ENCODE results near the gene ABHD15.

The ABHD15 gene

GRCh38 chr17:29607557-29608195 is 40.8 kb upstream of the ABHD15 start:
- no peak for TF ChIP-seq CTCF (conservative IDR thresholded peaks at IDR 0.05; ENCODE audit: control insufficient read depth, insufficient read depth, low read depth, low read length)
- no peak for DNase-seq (ENCODE audit: low read depth)
- no peak overlapping the region for H3K4me3 ChIP-seq (ENCODE audit: control insufficient read depth, low read depth, low read length)

- no peak overlapping the region for H3K4me3 ChIP-seq (ENCODE audit: control insufficient read depth, low read depth, low read length)
- TF ChIP-seq CTCF (conservative IDR thresholded peaks at IDR 0.05; ENCODE audit: control insufficient read depth, insufficient read depth, low read depth, low read length): no peak
- no peak for DNase-seq (ENCODE audit: low read depth)
Observed at GRCh38 chr17:29603109-29603674, 36.4 kb upstream of the ABHD15 start.

GRCh38 chr17:29597361-29598172 is 30.7 kb upstream of the ABHD15 start:
- TF ChIP-seq CTCF (conservative IDR thresholded peaks at IDR 0.05; ENCODE audit: control insufficient read depth, insufficient read depth, low read depth, low read length): no peak
- DNase-seq (ENCODE audit: low read depth): no peak
- no peak overlapping the region for H3K4me3 ChIP-seq (ENCODE audit: control insufficient read depth, low read depth, low read length)

- H3K4me3 ChIP-seq (ENCODE audit: control insufficient read depth, low read depth, low read length): no peak overlapping the region
- no peak for DNase-seq (ENCODE audit: low read depth)
- no peak for TF ChIP-seq CTCF (conservative IDR thresholded peaks at IDR 0.05; ENCODE audit: control insufficient read depth, insufficient read depth, low read depth, low read length)
Observed at GRCh38 chr17:29596811-29597210, 30.0 kb upstream of the ABHD15 start.

- no peak for TF ChIP-seq CTCF (conservative IDR thresholded peaks at IDR 0.05; ENCODE audit: control insufficient read depth, insufficient read depth, low read depth, low read length)
- no peak overlapping the region for H3K4me3 ChIP-seq (ENCODE audit: control insufficient read depth, low read depth, low read length)
- no peak for DNase-seq (ENCODE audit: low read depth)
Observed at GRCh38 chr17:29595943-29596774, 29.3 kb upstream of the ABHD15 start.
